ENCODE measurements around the gene RAP1GAP2.

Gene RAP1GAP2

GRCh38 chr17:2940352-2940751, 144.1 kb downstream of the RAP1GAP2 start:
- TF ChIP-seq EZH2 (IDR thresholded peaks at IDR 0.05; ENCODE audit: borderline replicate concordance, low read depth, low read length, severe bottlenecking) (no peak), CTCF (IDR thresholded peaks at IDR 0.05; ENCODE audit: borderline replicate concordance, extremely low read depth, low read length, poor library complexity, severe bottlenecking) (no peak)
- Histone ChIP-seq H3K9ac (ENCODE audit: low read depth, low read length) (no peak overlapping the region), H3K36me3 (ENCODE audit: insufficient read depth, low read length) (no peaks in the 10 kb centered on the region), H3K9me3 (ENCODE audit: insufficient read depth, low read length, severe bottlenecking) (no peaks in the 10 kb centered on the region), H3K27ac (ENCODE audit: low read length) (no peak overlapping the region), H3K4me3 (ENCODE audit: low read depth in 1 of 2, low read length in 2 of 2) (no peak overlapping the region), H3K4me1 (ENCODE audit: insufficient read depth, low read length) (no peaks in the 10 kb centered on the region), H3K4me2 (ENCODE audit: insufficient read depth, low read length) (no peak overlapping the region), H3K27me3 (ENCODE audit: insufficient read depth, low read length, poor library complexity) (peaks cover 4% of the 10 kb centered on the region), H3K79me2 (ENCODE audit: insufficient read depth, low read length) (no peaks in the 10 kb centered on the region), H4K20me1 (ENCODE audit: insufficient read depth, low read length) (no peaks in the 10 kb centered on the region; the same call in 1 of the 2 replicates), H2AFZ (ENCODE audit: low read depth, low read length) (no peak overlapping the region)
- DNase-seq (no peak), ATAC-seq (ENCODE audit: insufficient read depth, low read depth) (no peak)

- no peak overlapping the region for H3K4me2 ChIP-seq (ENCODE audit: insufficient read depth, low read length)
- TF ChIP-seq CTCF (IDR thresholded peaks at IDR 0.05; ENCODE audit: borderline replicate concordance, extremely low read depth, low read length, poor library complexity, severe bottlenecking) (no peak), EZH2 (IDR thresholded peaks at IDR 0.05; ENCODE audit: borderline replicate concordance, low read depth, low read length, severe bottlenecking) (no peak)
- no peak for ATAC-seq (ENCODE audit: insufficient read depth, low read depth)
Measured at GRCh38 chr17:2943981-2944380, 147.7 kb downstream of the RAP1GAP2 start.

GRCh38 chr17:2945299-2945698, 149.1 kb downstream of the RAP1GAP2 start:
- H4K20me1 ChIP-seq (ENCODE audit: insufficient read depth, low read length) = no peaks in the 10 kb centered on the region
- H3K4me2 ChIP-seq (ENCODE audit: insufficient read depth, low read length) = no peak overlapping the region
- no peaks in the 10 kb centered on the region for H3K79me2 ChIP-seq (ENCODE audit: insufficient read depth, low read length)
- H3K27me3 ChIP-seq (ENCODE audit: insufficient read depth, low read length, poor library complexity) = peaks cover 4% of the 10 kb centered on the region
- H2AFZ ChIP-seq (ENCODE audit: low read depth, low read length) = no peak overlapping the region
- TF ChIP-seq CTCF (IDR thresholded peaks at IDR 0.05; ENCODE audit: borderline replicate concordance, extremely low read depth, low read length, poor library complexity, severe bottlenecking) (no peak), EZH2 (IDR thresholded peaks at IDR 0.05; ENCODE audit: borderline replicate concordance, low read depth, low read length, severe bottlenecking) (no peak)
- H3K4me1 ChIP-seq (ENCODE audit: insufficient read depth, low read length) = no peaks in the 10 kb centered on the region
- no peak overlapping the region for H3K27ac ChIP-seq (ENCODE audit: low read length)
- H3K9me3 ChIP-seq (ENCODE audit: insufficient read depth, low read length, severe bottlenecking) = no peaks in the 10 kb centered on the region
- ATAC-seq (ENCODE audit: insufficient read depth, low read depth) = no peak
- H3K36me3 ChIP-seq (ENCODE audit: insufficient read depth, low read length) = no peaks in the 10 kb centered on the region
- DNase-seq = no peak
- H3K9ac ChIP-seq (ENCODE audit: low read depth, low read length) = no peak overlapping the region
- H3K4me3 ChIP-seq (ENCODE audit: low read depth in 1 of 2, low read length in 2 of 2) = no peak overlapping the region

More at GRCh38 chr17:2943981-2944380, 147.7 kb downstream of the RAP1GAP2 start:
- Histone ChIP-seq H3K4me1 (ENCODE audit: insufficient read depth, low read length) (no peaks in the 10 kb centered on the region), H3K36me3 (ENCODE audit: insufficient read depth, low read length) (no peaks in the 10 kb centered on the region), H3K27me3 (ENCODE audit: insufficient read depth, low read length, poor library complexity) (peaks cover 4% of the 10 kb centered on the region), H3K9me3 (ENCODE audit: insufficient read depth, low read length, severe bottlenecking) (no peaks in the 10 kb centered on the region), H3K79me2 (ENCODE audit: insufficient read depth, low read length) (no peaks in the 10 kb centered on the region), H3K9ac (ENCODE audit: low read depth, low read length) (no peak overlapping the region), H2AFZ (ENCODE audit: low read depth, low read length) (no peak overlapping the region), H3K4me3 (ENCODE audit: low read depth in 1 of 2, low read length in 2 of 2) (no peak overlapping the region), H4K20me1 (ENCODE audit: insufficient read depth, low read length) (no peaks in the 10 kb centered on the region; the same call in 1 of the 2 replicates), H3K27ac (ENCODE audit: low read length) (no peak overlapping the region)
- DNase-seq = no peak

- H3K27ac ChIP-seq (ENCODE audit: low read length) = no peak overlapping the region
- H3K36me3 ChIP-seq (ENCODE audit: insufficient read depth, low read length) = no peaks in the 10 kb centered on the region
Measured at GRCh38 chr17:2946144-2946543, 149.9 kb downstream of the RAP1GAP2 start.

More at GRCh38 chr17:2946144-2946543, 149.9 kb downstream of the RAP1GAP2 start:
- H3K27me3 ChIP-seq (ENCODE audit: insufficient read depth, low read length, poor library complexity) = peaks cover 4% of the 10 kb centered on the region
- no peak overlapping the region for H3K4me3 ChIP-seq (ENCODE audit: low read depth in 1 of 2, low read length in 2 of 2)
- no peaks in the 10 kb centered on the region for H3K9me3 ChIP-seq (ENCODE audit: insufficient read depth, low read length, severe bottlenecking)
- DNase-seq (no peak), ATAC-seq (ENCODE audit: insufficient read depth, low read depth) (no peak)
- no peak overlapping the region for H3K4me2 ChIP-seq (ENCODE audit: insufficient read depth, low read length)
- H3K79me2 ChIP-seq (ENCODE audit: insufficient read depth, low read length) = no peaks in the 10 kb centered on the region
- no peaks in the 10 kb centered on the region for H3K4me1 ChIP-seq (ENCODE audit: insufficient read depth, low read length)
- no peak for TF ChIP-seq CTCF (IDR thresholded peaks at IDR 0.05; ENCODE audit: borderline replicate concordance, extremely low read depth, low read length, poor library complexity, severe bottlenecking)
- no peak for TF ChIP-seq EZH2 (IDR thresholded peaks at IDR 0.05; ENCODE audit: borderline replicate concordance, low read depth, low read length, severe bottlenecking)
- no peaks in the 10 kb centered on the region for H4K20me1 ChIP-seq (ENCODE audit: insufficient read depth, low read length)
- no peak overlapping the region for H3K9ac ChIP-seq (ENCODE audit: low read depth, low read length)
- H2AFZ ChIP-seq (ENCODE audit: low read depth, low read length) = no peak overlapping the region

Data from DND-41 (cell line).